Mesenchymal stem cell (in vitro differentiated cells and primary cell): ENCODE results near the gene ABCA2.
"Not testable (repeated sequence)": the region's sequence is repeated elsewhere in the genome, so short reads cannot be mapped to it uniquely, and the experiment has no call there.

Experiments
- DNase-seq: peaks from one replicate; pipeline ENCODE4 v3.0.0-alpha.2; 2013
- H2AFZ ChIP-seq: one replicate; pipeline ENCODE4 v1.6.1; 2013; ENCODE audit warnings: low read depth, mild to moderate bottlenecking, control low read depth, inconsistent platforms, low read length, moderate library complexity
- H2AK5ac ChIP-seq: 2 replicates; pipeline ENCODE4 v1.6.1; 2013; ENCODE audit warnings: low read length, moderate library complexity, mild to moderate bottlenecking, inconsistent platforms; ENCODE audit not compliant: severe bottlenecking
- H2BK120ac ChIP-seq: one replicate; pipeline ENCODE4 v1.6.1; 2013; ENCODE audit warnings: low read depth, mild to moderate bottlenecking, inconsistent platforms, low read length, moderate library complexity
- H2BK12ac ChIP-seq, 2 experiments: one replicate each; pipeline ENCODE4 v1.6.1; 2013; ENCODE audit warnings: inconsistent platforms in 2 of 2, low read length in 2 of 2, mild to moderate bottlenecking in 2 of 2, moderate library complexity in 2 of 2, control low read depth in 1 of 2
- H2BK15ac ChIP-seq: one replicate; pipeline ENCODE4 v1.6.1; 2013; ENCODE audit warnings: mild to moderate bottlenecking, low read depth, inconsistent platforms; ENCODE audit not compliant: poor library complexity, severe bottlenecking
- H2BK5ac ChIP-seq: 2 replicates; pipeline ENCODE4 v1.6.1; 2013; ENCODE audit warnings: low read depth, mild to moderate bottlenecking, low read length, control low read depth, inconsistent platforms; ENCODE audit not compliant: poor library complexity, severe bottlenecking
- H3K14ac ChIP-seq, 2 experiments: one replicate each; pipeline ENCODE4 v1.6.1; 2013; ENCODE audit warnings: inconsistent platforms in 2 of 2, low read length in 2 of 2, control low read depth in 1 of 2, mild to moderate bottlenecking in 1 of 2, moderate library complexity in 1 of 2
- H3K18ac ChIP-seq, 2 experiments: one replicate each; pipeline ENCODE4 v1.6.1; 2013; ENCODE audit warnings: inconsistent platforms in 2 of 2, low read length in 2 of 2, control low read depth in 1 of 2, low read depth in 1 of 2, mild to moderate bottlenecking in 1 of 2
- H3K23ac ChIP-seq, 2 experiments: one replicate each; pipeline ENCODE4 v1.6.1; 2013; ENCODE audit warnings: inconsistent platforms in 2 of 2, low read length in 2 of 2, mild to moderate bottlenecking in 2 of 2, moderate library complexity in 2 of 2, control low read depth in 1 of 2
- H3K27ac ChIP-seq: 2 replicates; pipeline ENCODE4 v1.5.1; 2013; ENCODE audit warnings: mild to moderate bottlenecking, moderate library complexity, low read length, control low read depth, inconsistent platforms; ENCODE audit not compliant: poor library complexity, severe bottlenecking
- H3K27me3 ChIP-seq, 2 experiments: 2 replicates each; pipeline versions ENCODE4 v1.6.1 to v1.7.0; 2013; ENCODE audit warnings: low read length in 2 of 2, mild to moderate bottlenecking in 2 of 2, moderate library complexity in 2 of 2, control low read depth in 1 of 2, inconsistent platforms in 1 of 2; ENCODE audit not compliant: control insufficient read depth in 1 of 2, insufficient read depth in 1 of 2
- H3K36me3 ChIP-seq, 2 experiments: 2 replicates each; pipeline versions ENCODE4 v1.6.1 to v1.7.0; 2013; ENCODE audit warnings: low read length in 2 of 2, control low read depth in 1 of 2, inconsistent platforms in 1 of 2, low read depth in 1 of 2, mild to moderate bottlenecking in 1 of 2; ENCODE audit not compliant: insufficient read depth in 2 of 2, control insufficient read depth in 1 of 2
- H3K4ac ChIP-seq, 2 experiments: one replicate each; pipeline ENCODE4 v1.6.1; 2013; ENCODE audit warnings: inconsistent platforms in 2 of 2, low read length in 2 of 2, mild to moderate bottlenecking in 2 of 2, moderate library complexity in 2 of 2, control low read depth in 1 of 2, low read depth in 1 of 2
- H3K4me1 ChIP-seq: 2 replicates; pipeline ENCODE4 v1.6.1; 2013; ENCODE audit warnings: low read depth, low read length, control low read depth; ENCODE audit not compliant: control insufficient read depth, insufficient read depth
- H3K4me2 ChIP-seq: 2 replicates; pipeline ENCODE4 v1.6.1; 2013; ENCODE audit warnings: low read length, mild to moderate bottlenecking, inconsistent platforms; ENCODE audit not compliant: poor library complexity, severe bottlenecking
- H3K4me3 ChIP-seq, 2 experiments: 2 replicates each; pipeline versions ENCODE4 v1.5.1 to v1.7.0; 2013; ENCODE audit warnings: low read length in 2 of 2, mild to moderate bottlenecking in 2 of 2, control low read depth in 1 of 2, low read depth in 1 of 2; ENCODE audit not compliant: insufficient read depth in 1 of 2
- H3K79me1 ChIP-seq: replicated peaks from 2 replicates; pipeline ENCODE4 v1.6.1; 2013; ENCODE audit warnings: mild to moderate bottlenecking, control low read depth, low read length, inconsistent platforms; ENCODE audit not compliant: poor library complexity, severe bottlenecking
- H3K9ac ChIP-seq: 2 replicates; pipeline ENCODE4 v1.7.0; 2013; ENCODE audit warnings: mild to moderate bottlenecking, low read length, moderate library complexity
- H3K9me3 ChIP-seq: 2 replicates; pipeline ENCODE4 v1.7.0; 2013; ENCODE audit warnings: mild to moderate bottlenecking, low read length; ENCODE audit not compliant: control insufficient read depth
- H4K8ac ChIP-seq: one replicate; pipeline ENCODE4 v1.6.1; 2013; ENCODE audit warnings: inconsistent platforms, mild to moderate bottlenecking, low read length, moderate library complexity
- H4K91ac ChIP-seq: one replicate; pipeline ENCODE4 v1.6.1; 2013; ENCODE audit warnings: mild to moderate bottlenecking, low read length, inconsistent platforms
- WGBS: methylation state at CpG from one replicate; pipeline ENCODE4 v1.1.7; 2013; ENCODE audit warnings: mixed read lengths; 5-methylcytosine and 5-hydroxymethylcytosine counted together

ABCA2 gene

DNA sequence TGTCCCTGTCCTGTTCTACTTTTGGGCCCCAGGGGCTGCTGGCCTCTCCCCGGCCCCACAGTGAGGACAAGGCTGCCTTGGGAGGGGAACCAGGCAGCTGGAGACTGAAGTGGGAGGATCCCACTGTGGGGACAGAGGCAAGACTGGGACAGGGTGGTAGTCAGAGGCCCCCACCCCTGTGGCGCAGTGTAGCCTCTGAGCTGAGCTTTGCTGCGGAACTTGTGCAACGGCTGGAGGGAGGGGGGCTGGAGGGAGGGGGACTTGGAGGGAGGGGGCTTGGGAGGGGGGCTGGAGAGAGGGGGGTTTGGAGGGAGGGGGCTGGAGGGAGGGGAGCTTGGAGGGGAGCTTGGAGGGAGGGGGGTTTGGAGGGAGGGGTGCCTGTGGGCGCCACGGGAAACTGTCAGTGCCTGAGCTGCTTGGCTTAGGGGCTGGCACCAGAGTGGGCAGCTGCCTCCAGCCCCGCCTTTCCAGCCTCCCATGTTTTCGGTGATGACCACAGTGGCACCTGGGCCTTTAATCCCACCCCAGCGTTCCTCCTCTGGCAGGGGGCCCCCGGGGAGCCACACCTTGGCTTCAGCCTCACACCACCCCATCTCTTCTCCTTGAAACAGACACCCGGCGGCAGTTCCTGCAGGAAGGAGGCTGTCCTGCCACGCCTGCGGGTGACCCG lies 6.1 kb upstream of the ABCA2 start:
- H4K8ac ChIP-seq = no peak overlapping the region
- no peak overlapping the region for H3K4me3 ChIP-seq
- no peaks in the 10 kb centered on the region for H3K79me1 ChIP-seq
- no peak overlapping the region for H3K27ac ChIP-seq
- H3K18ac ChIP-seq = no peak overlapping the region
- no peak for DNase-seq
- peaks cover 0 to 11% of the 10 kb centered on the region in 2 experiments for H3K27me3 ChIP-seq
- peaks cover 4% of the 10 kb centered on the region for H3K4me1 ChIP-seq
- no peak overlapping the region for H4K91ac ChIP-seq
- H2AK5ac ChIP-seq = no peak overlapping the region
- H2BK120ac ChIP-seq = no peak overlapping the region
- peaks cover 12 to 19% of the 10 kb centered on the region in 2 experiments for H3K36me3 ChIP-seq
- no peak overlapping the region for H3K4ac ChIP-seq
- H2BK12ac ChIP-seq = no peak overlapping the region
- no peak overlapping the region for H3K4me2 ChIP-seq
- H3K9me3 ChIP-seq = no peaks in the 10 kb centered on the region
- no peak overlapping the region for H2BK5ac ChIP-seq
- no peak overlapping the region for H3K23ac ChIP-seq
- H2BK15ac ChIP-seq = no peak overlapping the region
- no peak overlapping the region for H3K9ac ChIP-seq
- 86% methylated on average over 11 of the region's 15 CpGs for WGBS
- no peak overlapping the region for H2AFZ ChIP-seq
- no peak overlapping the region for H3K14ac ChIP-seq

DNA sequence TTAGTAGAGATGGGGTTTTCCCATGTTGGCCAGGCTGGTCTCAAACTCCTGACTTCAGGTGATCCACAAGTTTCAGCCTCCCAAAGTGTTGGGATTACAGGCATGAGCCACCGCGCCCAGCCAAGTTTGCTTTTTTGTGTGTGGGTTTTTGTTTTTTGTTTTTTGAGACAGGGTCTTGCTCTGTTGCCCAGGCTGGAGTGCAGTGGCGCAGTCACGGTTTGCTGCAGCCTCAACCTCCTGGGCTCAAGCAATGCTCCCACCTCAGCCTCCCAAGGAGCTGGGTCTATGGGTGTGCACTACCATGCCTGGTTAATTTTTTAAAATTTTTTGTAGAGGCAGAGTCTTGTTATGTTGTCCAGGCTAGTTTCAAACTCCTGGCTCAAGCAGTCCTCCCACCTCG lies 5.4 kb upstream of the ABCA2 start:
- H2AFZ ChIP-seq, H3K23ac ChIP-seq, H2BK15ac ChIP-seq, H4K91ac ChIP-seq, H2BK12ac ChIP-seq, H3K9ac ChIP-seq, H3K4me3 ChIP-seq, H2BK5ac ChIP-seq, H3K14ac ChIP-seq, H2AK5ac ChIP-seq, H3K79me1 ChIP-seq, DNase-seq, H4K8ac ChIP-seq, H3K18ac ChIP-seq, H3K9me3 ChIP-seq, H3K4ac ChIP-seq, H2BK120ac ChIP-seq, H3K4me2 ChIP-seq, H3K27ac ChIP-seq: not testable (repeated sequence)
- peaks cover 4 to 11% of the 10 kb centered on the region in 2 experiments for H3K27me3 ChIP-seq
- peaks cover 6 to 12% of the 10 kb centered on the region in 2 experiments for H3K36me3 ChIP-seq
- WGBS = 91% methylated on average over 5 of the region's 5 CpGs
- peaks cover 11% of the 10 kb centered on the region for H3K4me1 ChIP-seq

DNA sequence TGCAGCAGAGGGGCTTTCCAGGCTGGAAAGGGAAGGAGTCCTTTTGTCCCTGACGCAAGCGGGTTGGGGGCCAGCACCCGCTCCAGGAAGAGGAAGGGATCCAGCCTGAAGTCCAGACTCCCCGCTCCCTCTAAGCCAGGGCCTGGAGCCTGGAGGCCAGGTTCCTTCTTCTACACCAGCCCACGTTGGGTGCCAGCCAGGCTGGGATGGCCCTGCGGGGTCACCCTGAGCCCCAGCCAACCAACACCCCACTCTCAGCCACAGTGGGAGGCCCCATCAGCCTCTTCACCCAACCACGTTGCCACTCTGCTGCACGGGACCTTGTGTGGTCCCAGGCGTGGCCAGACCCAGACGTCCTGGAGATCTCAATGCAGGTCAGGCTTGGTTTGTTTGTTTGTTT lies 4.8 kb upstream of the ABCA2 start:
- H2AFZ ChIP-seq = no peak overlapping the region
- no peak overlapping the region for H3K4ac ChIP-seq
- H2BK15ac ChIP-seq = no peak overlapping the region
- no peak overlapping the region for H2BK5ac ChIP-seq
- no peak overlapping the region for H3K18ac ChIP-seq
- H3K36me3 ChIP-seq = peaks cover 6 to 12% of the 10 kb centered on the region in 2 experiments
- no peak overlapping the region for H3K23ac ChIP-seq
- H4K91ac ChIP-seq = no peak overlapping the region
- no peaks in the 10 kb centered on the region for H3K9me3 ChIP-seq
- peaks cover 4 to 11% of the 10 kb centered on the region in 2 experiments for H3K27me3 ChIP-seq
- H3K14ac ChIP-seq = no peak overlapping the region
- no peak for DNase-seq
- H3K79me1 ChIP-seq = no peaks in the 10 kb centered on the region
- H3K9ac ChIP-seq = no peak overlapping the region
- no peak overlapping the region for H2BK12ac ChIP-seq
- H3K4me2 ChIP-seq = no peak overlapping the region
- 87% methylated on average over 10 of the region's 10 CpGs for WGBS
- H3K4me1 ChIP-seq = peaks cover 13% of the 10 kb centered on the region
- H3K27ac ChIP-seq = no peak overlapping the region
- no peak overlapping the region for H2AK5ac ChIP-seq
- H2BK120ac ChIP-seq = no peak overlapping the region
- H3K4me3 ChIP-seq = no peak overlapping the region
- H4K8ac ChIP-seq = no peak overlapping the region

DNA sequence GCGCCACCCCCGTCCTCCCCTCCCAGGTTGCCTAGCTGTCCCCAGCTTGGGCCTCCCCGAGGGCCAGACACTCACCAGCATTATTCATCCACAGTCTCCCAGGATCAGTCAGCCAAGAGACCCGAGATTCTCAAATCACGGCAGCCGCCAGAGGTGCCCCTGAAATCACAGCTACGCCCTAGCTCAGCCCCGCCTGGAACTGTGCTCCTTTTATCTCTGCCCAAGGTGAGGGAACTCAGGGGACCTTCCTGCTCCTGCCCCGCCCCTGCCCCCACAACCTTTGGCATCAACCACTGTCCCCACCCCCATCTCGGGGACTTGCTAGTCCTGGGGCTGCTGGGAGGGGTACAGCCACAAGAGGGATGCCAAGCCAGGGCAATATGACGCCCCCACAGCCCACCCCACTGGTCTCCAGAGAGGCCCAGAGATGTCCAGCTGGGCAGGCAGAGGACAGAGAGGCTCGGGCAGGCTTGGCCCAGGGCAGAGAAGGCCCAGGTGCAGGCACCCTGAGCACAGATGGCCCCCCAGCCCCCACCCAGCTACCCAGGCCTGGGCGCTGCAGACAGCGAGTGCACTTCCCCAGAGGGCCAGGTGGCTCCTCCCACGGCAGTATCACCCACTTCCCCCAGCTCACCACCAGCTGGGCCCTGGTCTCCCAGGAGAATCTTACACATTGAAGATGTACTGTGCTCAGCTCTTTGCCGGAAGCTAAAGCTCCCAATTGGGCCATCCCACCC lies 4.0 kb upstream of the ABCA2 start, which contains the start of gene FUT7:
Gene FUT7 (minus strand): TSS at position 185 of the 737 bp plus-strand sequence. CDS start 97 bp downstream, at position 88.
- no peak within 1 kb of the TSS for H3K14ac ChIP-seq
- no peak within 1 kb of the TSS for H3K4me2 ChIP-seq
- H3K9me3 ChIP-seq = no peaks in the 10 kb centered on the region
- H3K18ac ChIP-seq = no peak within 1 kb of the TSS
- peaks cover 0 to 6% of the 10 kb centered on the region in 2 experiments for H3K36me3 ChIP-seq
- H4K91ac ChIP-seq = peak within 1 kb of the TSS; percentile 10
- no peak within 1 kb of the TSS for H2BK120ac ChIP-seq
- no peaks in the 10 kb centered on the region for H3K79me1 ChIP-seq
- no peak within 1 kb of the TSS for H3K27ac ChIP-seq
- no peak within 1 kb of the TSS for H4K8ac ChIP-seq
- no peak within 1 kb of the TSS for H3K4ac ChIP-seq
- H3K27me3 ChIP-seq = peaks cover 4 to 11% of the 10 kb centered on the region in 2 experiments
- H2AFZ ChIP-seq = no peak within 1 kb of the TSS
- no peak for DNase-seq
- H3K23ac ChIP-seq = no peak within 1 kb of the TSS
- no peak within 1 kb of the TSS for H3K9ac ChIP-seq
- H2AK5ac ChIP-seq = no peak within 1 kb of the TSS
- no peak within 1 kb of the TSS for H2BK5ac ChIP-seq
- WGBS = 74% methylated on average over 16 of the region's 16 CpGs
- H2BK12ac ChIP-seq = no peak within 1 kb of the TSS
- no peak within 1 kb of the TSS for H3K4me3 ChIP-seq
- peaks cover 20% of the 10 kb centered on the region for H3K4me1 ChIP-seq
- no peak within 1 kb of the TSS for H2BK15ac ChIP-seq
